HEK293 (cell line): Measurements from ENCODE around the gene S100A6.
"Not testable (repeated sequence)": the region's sequence is repeated elsewhere in the genome, so short reads cannot be mapped to it uniquely, and the experiment has no call there.

Source experiments
- CTCF ChIP-seq: fragments of 450-650 bp; formaldehyde crosslinking; IDR thresholded peaks from 2 replicates; pipeline ENCODE4 v1.5.1; 2016; ENCODE audit warnings: missing biosample characterization, missing genetic modification characterization
- ZBTB21 ChIP-seq: fragments of 450-650 bp; formaldehyde crosslinking; IDR thresholded peaks from 2 replicates; pipeline ENCODE4 v1.5.1; 2017; ENCODE audit warnings: missing biosample characterization, missing genetic modification characterization
- ZEB2 ChIP-seq: fragments of 450-650 bp; formaldehyde crosslinking; IDR thresholded peaks from 2 replicates; pipeline ENCODE4 v1.5.1; 2016; ENCODE audit warnings: missing biosample characterization, missing genetic modification characterization
- ZNF18 ChIP-seq: fragments of 450-650 bp; formaldehyde crosslinking; IDR thresholded peaks from 2 replicates; pipeline ENCODE4 v1.5.1; 2016; ENCODE audit warnings: missing biosample characterization, missing genetic modification characterization
- ZNF239 ChIP-seq: fragments of 450-650 bp; formaldehyde crosslinking; IDR thresholded peaks from 2 replicates; pipeline ENCODE4 v1.5.1; 2016; ENCODE audit warnings: missing biosample characterization, missing genetic modification characterization
- ZNF549 ChIP-seq: fragments of 450-650 bp; IDR thresholded peaks from 2 replicates; pipeline ENCODE4 v1.5.1; 2018; ENCODE audit warnings: missing biosample characterization, missing genetic modification characterization, mild to moderate bottlenecking, inconsistent platforms, moderate library complexity
- ZNF747 ChIP-seq: fragments of 450-650 bp; formaldehyde crosslinking; IDR thresholded peaks from 2 replicates; pipeline ENCODE4 v1.5.1; 2016; ENCODE audit warnings: missing biosample characterization, missing genetic modification characterization

- not testable (repeated sequence) for TF ChIP-seq ZNF18 (tag by site-specific recombination); ZNF239 (tag by site-specific recombination); ZNF747; CTCF (tag by site-specific recombination); ZNF549 (tag by site-specific recombination); ZEB2 (tag by site-specific recombination); ZBTB21 (tag by site-specific recombination)
Observed at GRCh38 chr1:153520137-153520691, 15.6 kb downstream of the S100A6 start.
